ENCODE measurements around the gene CSF3R. TPM values are rescaled to one million over a fixed set of nuclear protein-coding genes. Genes with fewer than 3 reads are reported as not detected.

The CSF3R gene
- total RNA-seq, 4 donors from 2014 or later = 0.60 to 2.7 (median 2.1) TPM

DNA sequence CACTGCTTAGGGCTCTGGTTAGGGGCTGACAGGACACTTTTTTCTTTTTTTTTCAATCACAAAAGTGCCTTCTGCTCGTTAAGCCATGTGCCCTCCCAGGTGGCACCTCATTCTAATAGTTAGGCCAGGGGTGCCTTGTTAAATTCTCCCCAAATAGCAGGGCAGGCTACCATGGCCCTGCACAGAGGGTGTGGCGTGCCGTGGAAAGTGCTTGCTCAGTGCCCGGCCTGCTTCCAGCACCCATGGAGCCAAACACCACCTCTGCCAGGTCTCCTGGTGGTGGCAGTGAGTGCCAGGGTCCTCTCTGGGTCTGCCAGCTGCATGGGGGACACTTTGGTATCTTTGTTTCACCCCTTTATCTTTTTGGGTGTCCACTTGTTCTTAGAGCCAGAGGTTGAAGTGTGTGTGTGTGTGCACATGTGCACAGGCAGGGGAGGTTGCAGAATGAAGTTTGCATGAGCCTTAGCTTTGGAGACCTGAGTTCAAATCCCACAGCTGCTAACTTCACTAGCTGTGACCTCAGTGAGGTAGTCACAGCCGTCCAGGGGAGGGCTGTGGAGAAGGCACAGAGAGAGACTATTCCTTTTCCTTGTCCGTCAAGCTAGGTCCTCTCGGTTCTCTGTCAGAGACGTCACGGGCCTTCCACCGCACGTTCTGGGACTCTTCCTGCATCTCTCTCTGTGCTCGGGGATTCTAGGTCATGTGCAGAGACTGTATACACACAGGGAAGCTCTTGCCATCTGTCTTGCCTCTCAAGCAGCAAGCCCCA lies 39.9 kb upstream of the CSF3R start:
- Histone ChIP-seq H3K27ac (no peak overlapping the region), H3K9me3 (no peaks in the 10 kb centered on the region), H3K4me3 (no peak overlapping the region), H3K36me3 (no peaks in the 10 kb centered on the region), H3K4me1 (no peaks in the 10 kb centered on the region), H3K27me3 (no peaks in the 10 kb centered on the region)
- 83% methylated on average over 11 of the region's 12 CpGs for WGBS
- TF ChIP-seq POLR2AphosphoS5 (IDR thresholded peaks at IDR 0.05) (no peak), POLR2A (IDR thresholded peaks at IDR 0.05) (no peak), EP300 (IDR thresholded peaks at IDR 0.05) (no peak), CTCF (IDR thresholded peaks at IDR 0.05) (no peak)
- peak in 1 of 2 donors; percentile 55 for DNase-seq (ENCODE audit: low spot score in 2 of 2)

- H3K4me3 ChIP-seq = no peak overlapping the region
- H3K4me1 ChIP-seq = no peaks in the 10 kb centered on the region
- no peak overlapping the region for H3K27ac ChIP-seq
- DNase-seq (ENCODE audit: low spot score in 2 of 2) = peak in 1 of 2 donors; percentile 52
- TF ChIP-seq EP300 (IDR thresholded peaks at IDR 0.05) = no peak
- TF ChIP-seq POLR2AphosphoS5 (IDR thresholded peaks at IDR 0.05) = no peak
- TF ChIP-seq CTCF (IDR thresholded peaks at IDR 0.05) = no peak
- TF ChIP-seq POLR2A (IDR thresholded peaks at IDR 0.05) = no peak
- no peaks in the 10 kb centered on the region for H3K9me3 ChIP-seq
- H3K27me3 ChIP-seq = no peaks in the 10 kb centered on the region
- H3K36me3 ChIP-seq = no peaks in the 10 kb centered on the region
- 92% methylated on average over 3 of the region's 8 CpGs for WGBS
These were observed 39.3 kb upstream of the CSF3R start for GRCh38 chr1:36522021-36522420.

DNA sequence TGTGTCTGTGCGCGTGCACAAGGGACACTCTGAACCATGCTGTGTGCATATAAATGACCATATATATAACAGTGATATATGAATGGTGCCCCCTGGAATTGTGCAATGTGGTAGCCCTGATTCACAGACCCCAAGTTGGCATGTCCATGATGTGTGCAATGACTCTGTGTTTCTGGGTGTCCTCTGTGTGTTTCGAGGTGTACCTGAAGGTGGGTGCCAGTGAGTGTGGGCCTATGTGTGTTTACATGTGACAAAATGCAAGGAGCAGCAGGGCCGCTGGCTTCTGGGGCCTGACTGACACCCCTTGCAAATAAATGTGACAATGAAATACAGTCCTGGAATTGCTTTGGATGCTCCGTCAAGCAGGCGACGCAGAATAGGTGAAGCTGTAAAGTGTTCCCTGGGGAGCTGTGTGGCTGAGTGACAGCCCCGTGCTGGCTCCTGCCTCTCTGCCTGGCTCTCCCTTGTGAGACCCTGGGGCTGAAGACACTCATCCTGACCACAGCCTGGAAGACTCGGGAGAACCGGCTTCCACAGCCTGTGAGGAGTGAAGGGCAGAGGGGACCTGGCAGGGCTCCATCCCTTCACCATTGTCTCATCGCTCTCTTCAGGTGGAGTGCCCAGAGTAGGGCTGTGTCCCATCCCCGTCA lies 38.2 kb upstream of the CSF3R start:
- no peaks in the 10 kb centered on the region for H3K9me3 ChIP-seq
- DNase-seq (ENCODE audit: low spot score in 2 of 2) = peak in 1 of 2 donors; percentile 65
- H3K27ac ChIP-seq = no peak overlapping the region
- 84% methylated on average over 12 of the region's 12 CpGs for WGBS
- H3K4me3 ChIP-seq = no peak overlapping the region
- TF ChIP-seq EP300 (IDR thresholded peaks at IDR 0.05) (no peak), POLR2A (IDR thresholded peaks at IDR 0.05) (no peak), POLR2AphosphoS5 (IDR thresholded peaks at IDR 0.05) (no peak), CTCF (IDR thresholded peaks at IDR 0.05) (no peak)
- no peaks in the 10 kb centered on the region for H3K27me3 ChIP-seq
- no peaks in the 10 kb centered on the region for H3K4me1 ChIP-seq
- H3K36me3 ChIP-seq = no peaks in the 10 kb centered on the region

GRCh38 chr1:36520056-36520455 lies 37.3 kb upstream of the CSF3R start:
- H3K27me3 ChIP-seq = no peaks in the 10 kb centered on the region
- DNase-seq (ENCODE audit: low spot score in 2 of 2) = peak in 1 of 2 donors; percentile 59
- 89% methylated on average over 8 of the region's 8 CpGs for WGBS
- TF ChIP-seq POLR2AphosphoS5 (IDR thresholded peaks at IDR 0.05) (no peak), CTCF (IDR thresholded peaks at IDR 0.05) (no peak), POLR2A (IDR thresholded peaks at IDR 0.05) (no peak), EP300 (IDR thresholded peaks at IDR 0.05) (no peak)
- no peaks in the 10 kb centered on the region for H3K4me1 ChIP-seq
- no peak overlapping the region for H3K27ac ChIP-seq
- no peaks in the 10 kb centered on the region for H3K9me3 ChIP-seq
- no peaks in the 10 kb centered on the region for H3K36me3 ChIP-seq
- no peak overlapping the region for H3K4me3 ChIP-seq

DNA sequence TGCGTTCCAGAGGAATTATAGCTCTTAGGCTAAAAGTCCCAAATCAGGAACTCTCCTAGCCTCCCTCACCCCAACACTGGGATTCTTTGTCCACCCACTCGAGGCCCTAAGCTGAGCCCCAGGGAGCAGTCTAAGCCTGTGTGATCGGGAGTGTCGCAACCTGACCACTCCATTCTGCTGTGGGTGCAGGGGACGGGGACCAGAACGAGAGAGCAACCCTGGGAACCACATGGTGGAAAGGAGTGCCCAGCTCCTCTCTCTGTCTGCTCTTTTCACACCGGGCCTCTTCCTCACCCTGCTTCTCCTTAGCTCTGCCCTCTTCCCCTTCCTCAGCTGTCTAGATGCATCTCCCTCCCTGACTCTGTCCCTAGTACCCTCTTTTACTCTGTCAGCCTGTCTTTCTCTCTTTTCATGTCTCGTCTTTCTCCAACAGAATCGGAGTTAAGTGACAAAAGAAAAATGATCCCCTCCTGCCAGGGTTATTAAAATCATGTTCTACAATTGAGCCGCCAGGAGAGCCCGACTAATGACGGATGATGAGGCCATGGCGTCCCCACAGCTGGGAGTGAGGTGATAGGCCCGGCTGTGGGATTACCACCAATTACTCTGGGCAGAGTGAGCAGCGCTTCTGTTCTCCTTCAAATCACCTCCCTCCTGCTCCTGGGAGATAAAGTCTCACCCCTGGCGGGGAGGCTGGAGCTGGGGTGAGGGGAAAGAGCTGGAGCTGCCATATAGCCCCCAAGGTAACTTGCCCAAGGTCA lies 34.5 kb upstream of the CSF3R start:
- DNase-seq (ENCODE audit: low spot score in 2 of 2) = no peak
- Histone ChIP-seq H3K27ac (no peak overlapping the region), H3K36me3 (no peaks in the 10 kb centered on the region), H3K4me3 (no peak overlapping the region), H3K4me1 (no peaks in the 10 kb centered on the region), H3K9me3 (no peaks in the 10 kb centered on the region), H3K27me3 (peaks cover 8% of the 10 kb centered on the region)
- WGBS = 71% methylated on average over 16 of the region's 16 CpGs
- TF ChIP-seq POLR2AphosphoS5 (IDR thresholded peaks at IDR 0.05) = no peak
- no peak for TF ChIP-seq EP300 (IDR thresholded peaks at IDR 0.05)
- TF ChIP-seq POLR2A (IDR thresholded peaks at IDR 0.05) = no peak
- TF ChIP-seq CTCF (IDR thresholded peaks at IDR 0.05) = no peak

Data from suprapubic skin (tissue), 4 donors.